HCT116 (cell line): Measurements from ENCODE around the gene GNPTG. TPM values are rescaled to one million over a fixed set of nuclear protein-coding genes. Genes with fewer than 3 reads are reported as not detected.

Experiments
- ATAC-seq: fragments of 200-7000 bp; cut with Tn5 transposase; 2 replicates; pipeline ENCODE4 v1.9.1; 2020; ENCODE audit warnings: mild to moderate bottlenecking, moderate library complexity
- BruUV-seq: library from RNA; stranded (reverse); fragments of 400-500 nt; replicated peaks from 2 replicates; lab custom pipeline; 2021; lab: Mats Ljungman, UMichigan
- CTCF ChIA-PET: fragments of 300-600 bp; sonication (Branson Sonifier 250); formaldehyde crosslinking; loops from one replicate; lab custom pipeline; 2021; ENCODE audit warnings: antibody characterized with exemption; lab: Charles Lee
- POLR2A ChIA-PET: fragments of 300-600, 350-600 bp; sonication (Branson Sonifier 250); formaldehyde crosslinking; loops from one replicate; lab custom pipeline; 2021; ENCODE audit warnings: antibody characterized with exemption; lab: Charles Lee
- RAD21 ChIA-PET, 2 experiments: fragments of 300-600 bp; sonication (Branson Sonifier 250); formaldehyde crosslinking; loops; one replicate each; lab custom pipeline; 2023; ENCODE audit warnings: low total read pairs in 2 of 2; ENCODE audit not compliant: uncharacterized antibody in 2 of 2, unreplicated experiment in 2 of 2, low non-redundant PET in 1 of 2; lab: Charles Lee
- DNase-seq: peaks from one replicate; pipeline ENCODE4 v3.0.0-alpha.2; 2010; ENCODE audit warnings: low read depth, low spot score
- H2AFZ ChIP-seq: fragments of 200-600 bp; shearing (Covaris generic), sonication (generic); 2 replicates; pipeline ENCODE4 v1.6.1; 2017; ENCODE audit warnings: low read depth, mixed run types, mixed read lengths, antibody characterized with exemption, low read length; ENCODE audit not compliant: poor library complexity, severe bottlenecking
- H3K27ac ChIP-seq: 2 replicates; pipeline ENCODE4 v1.5.1; 2012; ENCODE audit warnings: low read depth, low read length
- H3K27me3 ChIP-seq: fragments of 200-600 bp; sonication (generic); 2 replicates; pipeline ENCODE4 v1.6.1; 2016; ENCODE audit warnings: mixed run types, low read length, mixed read lengths; ENCODE audit not compliant: insufficient read depth
- H3K36me3 ChIP-seq, 2 experiments: fragments of 200-500 bp in 1 of 2; fragments of 200-600 bp in 1 of 2; sonication (Bioruptor generic) in 1 of 2; sonication (generic) in 1 of 2; 2 replicates each; pipeline versions ENCODE4 v1.5.1 to v1.6.1; 2014 to 2016; ENCODE audit warnings: low read length in 2 of 2, inconsistent platforms in 1 of 2, mixed read lengths in 1 of 2, mixed run types in 1 of 2; ENCODE audit not compliant: insufficient read depth in 2 of 2, control insufficient read depth in 1 of 2
- H3K4me1 ChIP-seq, 2 experiments: fragments of 200-600 bp in 1 of 2; sonication (generic) in 1 of 2; 2 replicates each; pipeline versions ENCODE4 v1.5.1 to v1.6.1; 2012 to 2017; ENCODE audit warnings: low read length in 2 of 2, inconsistent platforms in 1 of 2, mild to moderate bottlenecking in 1 of 2, mixed read lengths in 1 of 2, mixed run types in 1 of 2, moderate library complexity in 1 of 2; ENCODE audit not compliant: insufficient read depth in 2 of 2, control insufficient read depth in 1 of 2
- H3K4me2 ChIP-seq: fragments of 200-600 bp; sonication (generic); 2 replicates; pipeline ENCODE4 v1.6.1; 2017; ENCODE audit warnings: mixed run types, low read length, mixed read lengths
- H3K4me3 ChIP-seq, 2 experiments: fragments of 200-600 bp in 1 of 2; sonication (generic) in 1 of 2; replicated peaks in 1 of 2; 2 replicates each; pipeline ENCODE4 v1.5.1; 2011 to 2016; ENCODE audit warnings: low read length in 2 of 2, control low read depth in 1 of 2, low read depth in 1 of 2, mild to moderate bottlenecking in 1 of 2, mixed read lengths in 1 of 2, mixed run types in 1 of 2
- H3K79me2 ChIP-seq: fragments of 200-600 bp; sonication (generic); 2 replicates; pipeline ENCODE4 v1.6.1; 2017; ENCODE audit warnings: mild to moderate bottlenecking, mixed run types, low read length, moderate library complexity, mixed read lengths; ENCODE audit not compliant: insufficient read depth
- H3K9ac ChIP-seq: fragments of 200-600 bp; sonication (generic); 2 replicates; pipeline ENCODE4 v1.6.1; 2016; ENCODE audit warnings: low read length, mixed read lengths
- H3K9me2 ChIP-seq: fragments of 200-600 bp; sonication (generic), shearing (Covaris generic); 2 replicates; pipeline ENCODE4 v1.6.1; 2017; ENCODE audit warnings: mixed run types, mild to moderate bottlenecking, moderate library complexity; ENCODE audit not compliant: insufficient read depth
- H3K9me3 ChIP-seq, 2 experiments: fragments of 200-500 bp in 1 of 2; fragments of 200-600 bp in 1 of 2; sonication (Bioruptor generic) in 1 of 2; sonication (generic) in 1 of 2; 2 replicates each; pipeline ENCODE4 v1.6.1; 2014 to 2017; ENCODE audit warnings: low read length in 2 of 2, mixed read lengths in 2 of 2, inconsistent platforms in 1 of 2, low read depth in 1 of 2, mild to moderate bottlenecking in 1 of 2, mixed run types in 1 of 2, moderate library complexity in 1 of 2; ENCODE audit not compliant: control insufficient read depth in 1 of 2, insufficient read depth in 1 of 2
- H4K20me1 ChIP-seq: fragments of 200-600 bp; sonication (generic), shearing (Covaris generic); 2 replicates; pipeline ENCODE4 v1.6.1; 2017; ENCODE audit warnings: mixed run types, mild to moderate bottlenecking, moderate library complexity; ENCODE audit not compliant: insufficient read depth
- ATF3 ChIP-seq: IDR thresholded peaks from 2 replicates; pipeline ENCODE4 v1.6.1; 2012
- CBX3 ChIP-seq: IDR thresholded peaks from 2 replicates; pipeline ENCODE4 v1.6.1; 2012; ENCODE audit warnings: low read depth
- CEBPB ChIP-seq: IDR thresholded peaks from 2 replicates; pipeline ENCODE4 v1.6.1; 2012; ENCODE audit warnings: low read depth
- CTCF ChIP-seq, 3 experiments: fragments of 200-600 bp in 1 of 3; sonication (generic) in 1 of 3; IDR thresholded peaks in 2 of 3; conservative IDR thresholded peaks in 1 of 3; 2 replicates each; pipeline ENCODE4 v1.5.1; 2012 to 2017; ENCODE audit warnings: low read depth in 2 of 3, low read length in 2 of 3, antibody characterized with exemption in 1 of 3, borderline replicate concordance in 1 of 3, control low read depth in 1 of 3, mild to moderate bottlenecking in 1 of 3, mixed read lengths in 1 of 3, mixed run types in 1 of 3, moderate library complexity in 1 of 3; ENCODE audit not compliant: insufficient read depth in 1 of 3
- EGR1 ChIP-seq: IDR thresholded peaks from 2 replicates; pipeline ENCODE4 v1.6.1; 2012; ENCODE audit warnings: low read depth
- ELF1 ChIP-seq: IDR thresholded peaks from 2 replicates; pipeline ENCODE4 v1.6.1; 2012; ENCODE audit warnings: low read depth, borderline replicate concordance
- EZH2 ChIP-seq: fragments of 200-600 bp; sonication (generic); IDR thresholded peaks from 2 replicates; pipeline ENCODE4 v1.6.1; 2017; ENCODE audit warnings: antibody characterized with exemption, mixed run types
- FOSL1 ChIP-seq: IDR thresholded peaks from 2 replicates; pipeline ENCODE4 v1.6.1; 2012; ENCODE audit warnings: low read depth
- POLR2A ChIP-seq: IDR thresholded peaks from 2 replicates; pipeline ENCODE4 v1.7.0; 2011; ENCODE audit warnings: borderline replicate concordance; ENCODE audit not compliant: insufficient read depth, insufficient read length; ENCODE audit errors: extremely low read depth
- POLR2AphosphoS5 ChIP-seq: IDR thresholded peaks from 2 replicates; pipeline ENCODE4 v1.6.1; 2011; ENCODE audit warnings: mild to moderate bottlenecking, low read depth, low read length, moderate library complexity
- REST ChIP-seq: IDR thresholded peaks from 2 replicates; pipeline ENCODE4 v1.6.1; 2012; ENCODE audit warnings: low read depth
- SIN3A ChIP-seq: IDR thresholded peaks from 2 replicates; pipeline ENCODE4 v1.6.1; 2012; ENCODE audit warnings: low read depth
- SP1 ChIP-seq: IDR thresholded peaks from 2 replicates; pipeline ENCODE4 v1.6.1; 2012; ENCODE audit warnings: low read depth
- YY1 ChIP-seq: IDR thresholded peaks from 2 replicates; pipeline ENCODE4 v1.6.1; 2011; ENCODE audit warnings: low read length, low read depth, moderate library complexity, mild to moderate bottlenecking; ENCODE audit not compliant: insufficient replicate concordance; ENCODE audit errors: extremely low read depth
- ZBTB33 ChIP-seq: IDR thresholded peaks from 2 replicates; pipeline ENCODE4 v1.6.1; 2011; ENCODE audit warnings: mild to moderate bottlenecking, low read length, moderate library complexity; ENCODE audit not compliant: insufficient replicate concordance; ENCODE audit errors: extremely low read depth
- ZFX ChIP-seq: fragments of 450-650 bp; IDR thresholded peaks from 2 replicates; pipeline ENCODE4 v1.6.1; 2017
- ZNF274 ChIP-seq: fragments of 200-500 bp; sonication (Bioruptor generic); IDR thresholded peaks from 2 replicates; pipeline ENCODE4 v1.6.1; 2014; ENCODE audit warnings: mild to moderate bottlenecking, low read depth, low read length, inconsistent platforms
- intact Hi-C: fragments of 100-400 bp; cut with micrococcal nuclease; formaldehyde crosslinking; loops from 2 replicates; pipeline ENCODE4 v1.10.0; 2022
- total RNA-seq: library from RNA; stranded (reverse); gene quantifications from one replicate; pipeline ENCODE4 v1.2.1, GENCODE V29; 2021; ENCODE audit not compliant: unreplicated experiment

The GNPTG gene
- total RNA-seq, 1 experiment from 2014 or later: 35.2 TPM

- ChIA-PET CTCF (interaction anchor here (1.3 kb wide), 1 partner anchor 49 kb away, joined by 5 read pairs; no protein-coding TSS in a partner anchor), RAD21 (interaction anchor here in 1 of 2 experiments (0.7 kb wide), 1 partner anchor 30 kb away, joined by 3 read pairs; no protein-coding TSS in a partner anchor), POLR2A (no interaction called here)
- no peaks in the 10 kb centered on the region for H3K9me3 ChIP-seq
- no peak overlapping the region for H3K4me3 ChIP-seq
- no peak overlapping the region for H2AFZ ChIP-seq
- no peaks in the 10 kb centered on the region for H4K20me1 ChIP-seq
- H3K4me1 ChIP-seq: peaks cover 14 to 37% of the 10 kb centered on the region in 2 experiments
- H3K27ac ChIP-seq: no peak overlapping the region
- intact Hi-C loops: loop anchor here (10.0 kb wide), 1 partner anchor 48 kb away; no protein-coding TSS in a partner anchor
- no peaks in the 10 kb centered on the region for H3K27me3 ChIP-seq
- peaks cover 6% of the 10 kb centered on the region for H3K79me2 ChIP-seq
- H3K9me2 ChIP-seq: no peaks in the 10 kb centered on the region
- TF ChIP-seq SIN3A (no peak), REST (no peak), SP1 (no peak), CBX3 (no peak), POLR2A (no peak), ZNF274 (no peak), EGR1 (no peak), ZBTB33 (no peak), CEBPB (no peak), POLR2AphosphoS5 (no peak), FOSL1 (no peak), ZFX (no peak), EZH2 (no peak), YY1 (no peak), ELF1 (no peak), ATF3 (no peak), CTCF (IDR thresholded peaks at IDR 0.05 in 2 of 3, conservative IDR thresholded peaks at IDR 0.05 in 1 of 3; ENCODE audit: borderline replicate concordance in 1 of 3, insufficient read depth in 1 of 3, low read depth in 2 of 3, low read length in 2 of 3) (no peak)
- TF ChIP-seq, all 23 proteins: peak for 0
- no peak overlapping the region for H3K9ac ChIP-seq
- ATAC-seq (no peak), DNase-seq (no peak)
- H3K4me2 ChIP-seq: no peak overlapping the region
- BruUV-seq: no TSS peak
- no peaks in the 10 kb centered on the region for H3K36me3 ChIP-seq
Measured at GRCh38 chr16:1412847-1413246, 61.1 kb downstream of the GNPTG start.
